OCI-LY1 (cell line): ENCODE data around the gene CDK16.

Experiments used
- CTCF ChIP-seq: fragments of 200-600 bp; sonication (generic), shearing (Covaris generic); IDR thresholded peaks from 2 replicates; pipeline ENCODE4 v1.5.1; 2017; ENCODE audit warnings: mild to moderate bottlenecking, antibody characterized with exemption, low read length, moderate library complexity, mixed read lengths
- EZH2 ChIP-seq: fragments of 200-600 bp; sonication (generic), shearing (Covaris generic); IDR thresholded peaks from 2 replicates; pipeline ENCODE4 v1.8.0; 2017; ENCODE audit warnings: borderline replicate concordance, mixed run types, mild to moderate bottlenecking, antibody characterized with exemption, low read length, moderate library complexity, mixed read lengths

GRCh38 chrX:47172971-47173792, 45.3 kb upstream of the CDK16 start:
- TF ChIP-seq EZH2: no peak
- TF ChIP-seq CTCF: no peak
